ENCODE data around the gene ZBTB42.

ZBTB42 gene

DNA sequence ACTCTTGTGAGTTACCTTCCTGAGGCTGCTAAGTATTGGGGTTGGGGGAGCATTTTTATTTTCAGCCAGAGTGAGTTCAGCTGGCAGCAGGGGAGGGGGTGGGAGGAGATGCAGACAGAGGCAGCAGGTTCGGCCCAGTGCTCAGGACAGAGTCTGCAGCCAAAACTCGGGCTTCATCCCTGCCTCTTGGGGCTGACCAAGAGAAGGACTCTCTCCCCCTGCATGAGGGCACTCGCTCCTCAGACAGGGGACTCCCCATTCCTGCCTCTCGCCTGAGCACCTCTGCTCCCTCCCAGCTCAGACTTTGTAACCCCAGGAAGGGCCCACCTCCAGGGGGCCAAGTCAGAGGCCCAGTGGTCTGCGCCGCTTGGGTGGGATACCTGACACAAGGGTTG lies 4.2 kb upstream of the ZBTB42 start:
- no peak overlapping the region for H3K4me3 ChIP-seq (replicated peaks; ENCODE audit: low read depth, low read length)
- no peak for TF ChIP-seq CTCF (IDR thresholded peaks at IDR 0.05; ENCODE audit: low read length, missing control alignments)
- no peak for DNase-seq (ENCODE audit: low read depth)

GRCh38 chr14:104797115-104798044 lies 3.5 kb upstream of the ZBTB42 start:
- no peak overlapping the region for H3K4me3 ChIP-seq (replicated peaks; ENCODE audit: low read depth, low read length)
- no peak for TF ChIP-seq CTCF (IDR thresholded peaks at IDR 0.05; ENCODE audit: low read length, missing control alignments)
- DNase-seq (ENCODE audit: low read depth): no peak

GRCh38 chr14:104798300-104799243 lies 2.3 kb upstream of the ZBTB42 start:
- H3K4me3 ChIP-seq (replicated peaks; ENCODE audit: low read depth, low read length): no peak overlapping the region
- no peak for DNase-seq (ENCODE audit: low read depth)
- no peak for TF ChIP-seq CTCF (IDR thresholded peaks at IDR 0.05; ENCODE audit: low read length, missing control alignments)

GRCh38 chr14:104799244-104800014 lies 1.5 kb upstream of the ZBTB42 start:
- DNase-seq (ENCODE audit: low read depth): no peak
- peak overlapping the region; percentile 52 for H3K4me3 ChIP-seq (replicated peaks; ENCODE audit: low read depth, low read length)
- TF ChIP-seq CTCF (IDR thresholded peaks at IDR 0.05; ENCODE audit: low read length, missing control alignments): peak; percentile 26

- peak; percentile 7 for TF ChIP-seq CTCF (IDR thresholded peaks at IDR 0.05; ENCODE audit: low read length, missing control alignments)
- peak; percentile 73 for DNase-seq (ENCODE audit: low read depth)
- H3K4me3 ChIP-seq (replicated peaks; ENCODE audit: low read depth, low read length): peak overlapping the region; percentile 59
Observed at GRCh38 chr14:104800015-104800770, 708 bp upstream of the ZBTB42 start.
